ENCODE measurements around the gene PUDP. TPM values are rescaled to one million over a fixed set of nuclear protein-coding genes. Genes with fewer than 3 reads are reported as not detected.

The PUDP gene
- total RNA-seq, 1 experiment from 2014 or later, result 20.3 TPM

GRCh38 chrX:7190157-7190556, 42.2 kb upstream of the PUDP start:
- Histone ChIP-seq H3K9me2 (ENCODE audit: insufficient read depth) (no peaks in the 10 kb centered on the region), H3K4me2 (ENCODE audit: low read length) (no peak overlapping the region), H3K27ac (ENCODE audit: low read depth, low read length) (no peak overlapping the region), H2AFZ (ENCODE audit: low read depth, low read length, poor library complexity, severe bottlenecking) (no peak overlapping the region), H3K9me3 (ENCODE audit: control insufficient read depth in 1 of 2, insufficient read depth in 1 of 2, low read depth in 1 of 2, low read length in 2 of 2) (no peaks in the 10 kb centered on the region), H4K20me1 (ENCODE audit: insufficient read depth) (no peaks in the 10 kb centered on the region), H3K79me2 (ENCODE audit: insufficient read depth, low read length) (no peaks in the 10 kb centered on the region), H3K4me1 (ENCODE audit: control insufficient read depth in 1 of 2, insufficient read depth in 2 of 2, low read length in 2 of 2) (no peaks in the 10 kb centered on the region), H3K27me3 (ENCODE audit: insufficient read depth, low read length) (no peaks in the 10 kb centered on the region), H3K36me3 (ENCODE audit: control insufficient read depth in 1 of 2, insufficient read depth in 2 of 2, low read length in 2 of 2) (no peaks in the 10 kb centered on the region), H3K4me3 (replicated peaks in 1 of 2; ENCODE audit: low read depth in 1 of 2, low read length in 2 of 2) (no peak overlapping the region), H3K9ac (ENCODE audit: low read length) (no peak overlapping the region)
- intact Hi-C loops (cut with micrococcal nuclease), result no loop called here
- ChIA-PET CTCF (no interaction called here), RAD21 (ENCODE audit: low non-redundant PET in 1 of 2, low total read pairs in 2 of 2, uncharacterized antibody in 2 of 2, unreplicated experiment in 2 of 2) (no interaction called here), POLR2A (no interaction called here)
- BruUV-seq (replicated peaks), result no TSS peak
- ATAC-seq (no peak), DNase-seq (ENCODE audit: low read depth, low spot score) (no peak)
- TF ChIP-seq RAD21 (IDR thresholded peaks at IDR 0.05; ENCODE audit: low read depth) (no peak), SP1 (IDR thresholded peaks at IDR 0.05; ENCODE audit: low read depth) (no peak), YY1 (IDR thresholded peaks at IDR 0.05; ENCODE audit: extremely low read depth, insufficient replicate concordance, low read depth, low read length) (no peak), ELF1 (IDR thresholded peaks at IDR 0.05; ENCODE audit: borderline replicate concordance, low read depth) (no peak), JUND (IDR thresholded peaks at IDR 0.05) (no peak), ATF3 (IDR thresholded peaks at IDR 0.05) (no peak), SIN3A (IDR thresholded peaks at IDR 0.05; ENCODE audit: low read depth) (no peak), EZH2 (IDR thresholded peaks at IDR 0.05) (no peak), ZBTB33 (IDR thresholded peaks at IDR 0.05; ENCODE audit: extremely low read depth, insufficient replicate concordance, low read length) (no peak), POLR2A (IDR thresholded peaks at IDR 0.05; ENCODE audit: borderline replicate concordance, extremely low read depth, insufficient read depth, insufficient read length) (no peak), TCF7L2 (IDR thresholded peaks at IDR 0.05; ENCODE audit: borderline replicate concordance, extremely low read depth, insufficient read depth, insufficient read length) (no peak), CTCF (IDR thresholded peaks at IDR 0.05 in 2 of 3, conservative IDR thresholded peaks at IDR 0.05 in 1 of 3; ENCODE audit: borderline replicate concordance in 1 of 3, insufficient read depth in 1 of 3, low read depth in 2 of 3, low read length in 2 of 3) (no peak), CEBPB (IDR thresholded peaks at IDR 0.05; ENCODE audit: low read depth) (no peak), SRF (IDR thresholded peaks at IDR 0.05; ENCODE audit: low read depth) (no peak), MAX (IDR thresholded peaks at IDR 0.05) (no peak)

Data from HCT116 (cell line).